NCI-H345 treated with DMSO at 0.1 percent for 48 hours (cell line): ENCODE measurements around the gene VIPR2.

Experiments used
- DNase-seq: peaks from one replicate; lab custom pipeline; 2025; ENCODE audit not compliant: unreplicated experiment; lab: John Stamatoyannopoulos, UW

The VIPR2 gene

DNA sequence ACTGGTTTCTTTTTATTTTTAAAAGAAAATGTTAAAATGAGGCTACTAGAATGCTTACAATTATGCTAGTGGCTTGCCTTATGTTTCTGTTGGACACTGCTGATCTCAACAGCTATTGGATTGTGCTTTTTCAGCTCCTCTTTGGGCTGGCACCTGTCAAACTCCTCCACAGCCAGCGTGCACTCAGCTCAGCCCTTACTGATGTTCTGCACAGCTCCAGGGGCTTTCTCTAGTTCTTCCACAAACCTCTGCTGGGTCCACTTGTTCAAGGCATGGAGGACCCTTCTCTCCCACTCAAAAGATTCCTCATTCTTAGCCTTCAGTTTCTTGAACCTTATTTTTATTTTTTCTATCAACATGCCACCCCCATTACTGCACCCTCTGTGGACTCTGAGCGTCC is 96.0 kb downstream of the VIPR2 start:
- DNase-seq = no peak

GRCh38 chr7:159047536-159047935 is 97.1 kb downstream of the VIPR2 start:
- DNase-seq = no peak

DNA sequence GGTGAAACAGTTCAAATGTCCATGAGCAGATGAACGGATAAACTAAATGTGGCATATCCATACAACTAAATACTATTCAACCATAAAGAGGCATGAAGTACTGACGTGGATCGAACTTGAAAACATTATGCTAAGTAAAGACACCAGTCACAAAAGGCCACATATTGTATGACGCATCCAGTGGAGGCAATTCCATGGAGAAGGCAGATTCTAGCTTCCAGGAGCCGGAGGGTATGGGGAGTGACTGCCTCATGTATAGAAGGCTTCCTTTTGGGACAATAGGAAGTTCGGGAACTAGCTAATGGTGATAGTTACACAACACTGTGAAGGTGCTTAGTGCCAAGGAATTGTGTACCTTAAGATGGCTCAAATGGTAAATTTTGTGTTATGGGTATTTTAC is 98.4 kb downstream of the VIPR2 start:
- no peak for DNase-seq

DNA sequence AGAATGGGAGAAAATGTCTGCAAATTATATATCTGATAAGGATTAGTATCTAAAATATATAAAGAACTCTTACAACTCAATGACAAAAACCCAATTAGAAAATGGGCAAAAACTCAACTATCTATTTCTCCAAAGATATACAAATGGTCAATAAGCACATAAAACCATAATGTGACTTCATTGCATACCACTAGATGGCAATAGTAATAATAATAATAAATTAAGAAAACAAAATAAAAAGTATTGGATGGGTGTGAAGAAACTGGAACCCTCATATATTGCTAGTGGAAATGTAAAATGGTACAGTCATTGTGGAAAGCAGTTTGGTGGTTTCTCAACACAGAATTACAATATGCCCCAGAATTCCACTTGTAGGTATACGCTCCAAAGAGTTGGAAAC is 98.8 kb downstream of the VIPR2 start:
- DNase-seq = no peak

GRCh38 chr7:159042581-159043101 is 102.0 kb downstream of the VIPR2 start:
- DNase-seq = no peak

DNA sequence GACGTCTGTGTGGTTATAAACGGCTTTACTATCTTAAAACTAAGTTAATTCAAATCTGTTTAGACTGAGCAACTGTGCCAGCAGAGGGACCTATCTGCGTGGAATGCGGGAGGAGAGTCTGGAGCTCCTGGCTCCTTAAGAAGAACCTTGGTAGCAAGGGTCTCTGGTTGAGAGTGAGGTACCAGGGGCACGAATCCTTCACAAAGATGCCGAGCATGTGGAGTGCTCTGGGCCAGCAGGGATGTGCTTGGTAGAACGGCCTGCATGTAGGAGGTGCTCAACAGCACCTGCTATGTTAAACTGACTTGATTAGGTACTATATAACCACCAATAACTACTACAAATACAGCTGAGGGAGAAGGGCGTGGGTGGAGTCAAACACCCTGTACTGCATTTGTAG is 102.6 kb downstream of the VIPR2 start:
- no peak for DNase-seq

DNA sequence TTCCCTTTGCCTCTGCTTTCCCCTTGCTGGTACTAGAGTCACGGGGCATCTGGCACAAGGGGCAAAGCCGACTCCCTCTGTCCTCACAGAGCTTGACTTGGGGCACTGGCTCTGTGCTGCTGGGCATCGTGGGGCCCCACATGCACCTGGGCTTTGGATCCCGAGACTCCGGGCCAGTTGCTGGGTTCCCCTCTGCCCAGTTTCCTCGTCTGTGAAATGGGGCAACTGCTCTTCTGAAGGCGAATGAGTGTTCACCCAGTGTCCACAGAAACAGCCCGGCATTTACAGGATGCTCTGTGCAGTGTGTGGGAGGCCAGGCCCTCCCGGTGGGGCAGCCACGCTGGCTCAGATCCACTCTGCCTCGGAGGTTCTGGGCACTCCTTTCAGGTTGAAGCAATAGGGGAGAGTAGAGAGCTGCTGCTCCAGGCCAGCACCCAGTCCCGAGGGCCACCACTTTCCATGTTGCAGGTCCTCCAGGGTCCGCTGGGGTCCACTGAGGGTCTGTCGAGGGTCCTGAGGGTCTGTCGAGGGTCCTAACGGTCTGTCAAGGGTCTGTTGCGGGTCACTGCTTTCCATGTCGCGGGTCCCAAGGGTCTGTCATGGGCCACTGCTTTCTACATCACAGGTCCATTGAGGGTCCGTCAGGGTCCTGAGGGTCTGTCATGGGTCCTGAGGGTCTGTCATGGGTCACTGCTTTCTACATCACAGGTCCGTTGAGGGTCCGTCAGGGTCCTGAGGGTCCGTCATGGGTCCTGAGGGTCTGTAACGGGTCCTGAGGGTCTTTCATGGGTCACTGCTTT is 103.6 kb downstream of the VIPR2 start:
- no peak for DNase-seq

DNA sequence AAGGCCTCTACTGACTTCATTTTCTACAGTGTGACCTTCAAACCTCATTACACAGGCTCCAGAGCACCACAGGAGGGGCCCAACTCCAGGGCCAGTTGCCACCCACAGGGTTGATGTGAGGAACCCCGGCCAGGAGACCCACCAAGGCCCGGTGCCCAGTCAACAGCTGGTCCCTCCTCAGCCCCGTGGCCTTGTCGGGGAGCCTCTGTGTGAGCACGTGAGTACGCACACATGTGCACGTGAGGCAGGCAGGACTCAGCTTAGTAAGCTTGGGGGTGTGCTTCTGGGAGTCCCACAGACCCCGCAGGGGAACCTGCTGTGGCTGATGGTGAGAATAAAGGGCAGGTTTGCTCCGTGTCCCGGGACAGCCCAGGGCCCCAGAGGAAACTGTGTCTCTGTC is 104.5 kb downstream of the VIPR2 start:
- DNase-seq = no peak

DNA sequence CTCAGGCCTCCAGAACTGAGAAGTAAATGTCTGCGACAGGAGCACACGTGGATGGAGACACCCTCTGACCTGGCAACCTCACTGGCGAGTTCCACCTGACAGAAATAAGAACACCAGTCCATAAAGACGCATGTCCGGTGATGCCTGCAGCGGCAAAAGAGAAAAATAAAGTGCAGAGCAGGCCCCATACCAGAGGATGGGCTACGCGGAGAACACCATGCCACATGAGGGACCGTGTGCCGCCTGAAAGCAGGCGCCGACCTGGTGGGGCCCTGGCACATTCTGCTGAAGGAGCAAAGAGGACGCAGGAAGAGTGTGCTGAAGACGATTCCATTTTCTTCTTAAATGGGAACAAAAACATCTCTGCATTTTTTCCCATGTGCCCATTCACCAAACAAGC is 105.0 kb downstream of the VIPR2 start:
- DNase-seq = no peak

DNA sequence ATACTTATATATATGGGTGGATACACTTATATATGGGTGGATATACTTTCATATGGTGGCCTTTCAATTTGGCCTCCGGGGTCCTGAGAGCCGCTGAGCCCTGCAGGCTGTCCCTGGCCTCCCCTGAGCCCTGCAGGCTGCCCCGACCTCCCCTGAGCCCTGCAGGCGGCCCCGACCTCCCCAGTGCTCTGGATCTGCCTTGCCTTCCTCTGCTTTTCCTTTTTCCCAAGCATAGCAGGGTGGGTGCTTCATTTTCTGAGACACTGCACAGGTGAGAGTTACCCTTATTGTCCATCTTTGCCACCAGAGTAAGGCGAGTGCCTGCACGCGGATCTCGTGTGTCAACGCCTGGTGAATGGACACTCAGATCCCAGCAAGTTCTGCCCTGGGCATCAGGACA is 106.6 kb downstream of the VIPR2 start:
- no peak for DNase-seq

DNA sequence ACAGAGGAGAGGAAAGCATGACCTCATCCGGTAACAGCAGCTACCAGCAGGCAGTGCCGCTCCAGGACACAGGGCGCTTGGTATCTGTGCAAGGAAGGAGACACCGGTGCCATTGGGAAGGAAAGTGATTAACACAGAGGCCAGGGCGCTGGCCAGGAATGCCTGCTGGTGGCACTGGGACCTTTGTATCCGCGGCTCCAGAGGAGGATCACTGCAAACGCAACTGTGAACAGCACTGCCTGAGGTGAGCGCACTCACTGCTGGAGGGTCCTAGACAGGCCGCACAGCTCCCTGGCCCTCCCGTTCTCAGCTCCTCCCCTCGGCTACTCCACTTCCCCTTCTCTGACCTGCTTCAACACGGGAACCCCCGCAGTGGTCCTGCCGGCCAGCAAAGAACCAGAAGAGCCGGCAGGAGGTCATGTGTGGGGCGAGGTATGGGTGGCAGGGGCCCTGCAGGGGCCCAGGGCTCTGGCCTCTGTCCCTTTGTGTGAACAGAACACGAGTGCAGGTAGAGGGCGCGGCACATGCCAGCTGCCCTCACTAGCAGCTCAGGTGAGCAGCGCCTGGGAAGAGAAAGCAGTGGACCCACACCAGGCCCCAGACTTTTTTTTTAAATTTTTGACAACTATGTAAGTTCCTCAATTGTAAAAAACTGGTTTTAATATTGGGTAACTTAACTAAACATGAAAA is 107.6 kb downstream of the VIPR2 start:
- no peak for DNase-seq

DNA sequence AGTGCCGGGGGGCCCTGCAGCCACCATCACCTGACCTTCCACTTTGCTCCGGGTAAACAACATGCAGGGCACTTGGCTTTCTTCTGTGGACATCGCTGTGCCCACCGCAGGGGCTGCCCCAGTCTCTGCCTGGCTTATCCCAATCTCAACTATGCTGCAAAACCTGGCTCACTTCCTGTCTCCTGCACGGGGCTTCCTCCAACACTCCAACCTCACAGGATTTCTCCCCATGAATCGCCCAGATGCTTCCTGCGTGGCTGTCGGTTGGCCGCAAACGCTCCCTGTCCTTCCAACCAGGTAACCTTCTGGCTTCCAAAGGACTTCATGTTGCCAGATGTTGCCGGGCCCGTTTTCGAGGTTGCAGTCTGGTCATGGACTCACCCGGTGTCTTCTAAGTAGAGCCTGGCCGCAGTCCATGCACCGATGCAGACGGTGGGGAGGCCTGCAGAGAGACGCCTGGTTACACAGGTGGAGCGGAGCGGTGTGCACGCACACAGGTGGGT is 109.0 kb downstream of the VIPR2 start:
- DNase-seq = no peak

DNA sequence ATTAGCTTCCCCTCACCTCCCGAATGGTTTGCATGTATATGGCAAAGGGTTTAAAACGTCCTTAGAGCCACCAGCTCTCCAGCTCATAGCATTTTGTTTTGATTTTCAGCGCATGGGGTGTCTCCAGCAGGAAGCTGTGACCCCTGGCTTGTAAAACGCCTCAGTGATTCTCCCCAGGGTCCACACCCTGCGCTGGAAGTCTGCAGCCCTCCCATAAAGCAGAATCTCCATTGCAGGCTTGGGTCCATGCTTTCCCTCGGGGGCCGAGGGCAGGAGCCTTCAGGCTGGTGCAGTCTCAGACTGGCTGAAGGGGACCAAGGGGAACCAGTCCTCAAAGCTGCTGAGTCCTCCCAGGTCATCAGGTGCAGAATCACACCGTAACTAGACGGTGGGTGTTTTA is 109.7 kb downstream of the VIPR2 start:
- DNase-seq = no peak

DNA sequence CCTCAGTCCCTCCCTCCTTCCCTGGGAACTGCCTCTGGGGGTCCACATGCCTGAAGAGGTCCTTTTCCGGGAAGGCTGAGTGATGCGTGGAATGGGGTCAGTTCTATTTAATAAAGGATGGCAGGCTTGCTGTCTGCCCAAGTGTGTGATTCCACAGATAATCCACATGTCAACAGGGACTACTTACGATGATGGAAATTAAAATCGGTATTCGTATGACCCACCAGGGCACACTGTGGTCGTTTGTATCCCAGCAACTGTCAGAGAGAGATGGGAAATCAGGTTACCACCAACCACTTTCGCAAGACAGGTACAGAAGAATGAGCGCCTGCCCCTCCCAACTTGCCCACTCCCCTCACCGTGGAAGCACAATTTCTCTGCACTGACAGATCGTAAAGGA is 110.3 kb downstream of the VIPR2 start:
- no peak for DNase-seq

GRCh38 chr7:159033956-159034355 is 110.7 kb downstream of the VIPR2 start:
- no peak for DNase-seq

- DNase-seq = no peak
Observed at GRCh38 chr7:159033473-159033825, 111.2 kb downstream of the VIPR2 start.

DNA sequence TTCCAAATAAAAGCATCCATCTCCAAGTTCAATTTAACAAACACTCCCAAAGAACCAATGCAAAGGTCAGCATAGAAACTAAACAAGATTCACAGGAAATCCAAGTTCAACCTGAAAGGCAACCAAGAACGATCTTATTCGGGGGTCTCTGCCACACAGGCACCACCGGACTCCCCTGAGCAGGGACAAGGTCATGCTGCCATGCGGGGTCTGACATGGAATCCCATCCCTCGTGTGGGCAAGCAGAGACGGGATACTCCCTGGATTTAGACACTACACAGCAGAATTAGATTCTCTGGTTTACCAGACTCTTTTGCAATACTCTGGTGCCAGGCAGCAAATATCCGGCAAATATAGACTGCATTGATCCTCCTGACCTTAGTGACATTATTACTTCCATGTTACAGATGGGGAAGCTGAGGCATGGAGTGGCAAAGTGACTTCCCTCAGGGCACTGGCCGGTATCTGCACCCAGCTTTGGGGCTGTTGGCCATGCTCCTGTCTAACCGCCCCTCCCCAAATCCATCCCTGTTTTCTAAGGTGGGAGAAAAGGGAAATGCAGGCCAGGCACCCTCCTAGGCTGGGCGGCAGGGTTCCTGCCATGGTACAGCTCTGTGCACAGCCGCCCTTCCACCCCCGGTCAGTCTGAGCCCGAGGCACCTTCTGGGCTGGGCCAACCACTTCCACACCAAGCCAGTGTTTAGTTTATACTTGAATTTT is 111.8 kb downstream of the VIPR2 start:
- no peak for DNase-seq

GRCh38 chr7:159032322-159032721 is 112.3 kb downstream of the VIPR2 start:
- DNase-seq = no peak

DNA sequence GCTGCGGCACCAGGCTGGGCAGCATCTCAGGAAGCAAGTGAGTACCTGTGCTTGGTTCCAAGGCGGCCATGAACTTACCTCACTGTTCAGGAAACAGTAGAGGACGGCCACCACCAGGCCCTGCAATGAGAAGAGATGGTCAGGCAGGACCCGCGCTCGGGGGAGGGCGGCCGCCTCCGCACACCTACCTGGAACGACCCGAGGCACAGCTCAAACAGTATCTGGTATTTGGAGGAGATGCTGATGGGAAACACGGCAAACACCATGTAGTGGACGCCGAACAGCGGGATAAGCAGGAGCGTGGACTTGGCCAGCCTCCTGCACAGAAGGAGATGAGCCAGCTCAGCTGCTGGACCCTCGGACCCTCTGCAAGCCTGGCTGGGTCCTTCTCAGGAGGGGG is 112.9 kb downstream of the VIPR2 start:
- no peak for DNase-seq

DNA sequence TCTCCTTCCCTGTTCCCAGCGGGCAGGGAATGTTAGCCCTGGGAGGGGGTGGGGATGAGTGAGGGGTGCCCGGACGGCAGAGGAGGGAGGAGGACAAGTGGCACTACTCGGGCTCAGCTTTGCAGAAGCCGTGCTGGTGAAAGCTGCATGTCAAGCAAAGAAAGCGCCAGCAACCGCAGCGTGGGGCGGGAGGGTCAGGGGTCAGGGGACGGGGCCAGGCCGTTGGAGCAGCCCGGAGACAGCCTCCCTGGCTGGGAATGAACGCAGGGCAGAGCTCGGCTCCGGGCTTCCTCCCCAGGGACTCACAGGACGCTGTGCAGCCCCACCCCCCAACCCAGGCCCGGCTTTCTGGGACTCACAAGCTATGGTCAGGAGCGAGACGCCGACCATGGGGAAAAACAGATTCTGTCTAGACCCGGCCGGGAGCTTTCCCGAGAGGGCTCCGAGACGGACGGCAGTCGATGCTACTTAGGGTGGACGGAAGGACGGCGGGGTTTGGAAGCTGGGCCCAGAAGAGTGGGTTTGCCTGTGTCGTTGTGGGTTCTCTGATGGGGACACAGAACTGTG is 113.4 kb downstream of the VIPR2 start:
- no peak for DNase-seq

DNA sequence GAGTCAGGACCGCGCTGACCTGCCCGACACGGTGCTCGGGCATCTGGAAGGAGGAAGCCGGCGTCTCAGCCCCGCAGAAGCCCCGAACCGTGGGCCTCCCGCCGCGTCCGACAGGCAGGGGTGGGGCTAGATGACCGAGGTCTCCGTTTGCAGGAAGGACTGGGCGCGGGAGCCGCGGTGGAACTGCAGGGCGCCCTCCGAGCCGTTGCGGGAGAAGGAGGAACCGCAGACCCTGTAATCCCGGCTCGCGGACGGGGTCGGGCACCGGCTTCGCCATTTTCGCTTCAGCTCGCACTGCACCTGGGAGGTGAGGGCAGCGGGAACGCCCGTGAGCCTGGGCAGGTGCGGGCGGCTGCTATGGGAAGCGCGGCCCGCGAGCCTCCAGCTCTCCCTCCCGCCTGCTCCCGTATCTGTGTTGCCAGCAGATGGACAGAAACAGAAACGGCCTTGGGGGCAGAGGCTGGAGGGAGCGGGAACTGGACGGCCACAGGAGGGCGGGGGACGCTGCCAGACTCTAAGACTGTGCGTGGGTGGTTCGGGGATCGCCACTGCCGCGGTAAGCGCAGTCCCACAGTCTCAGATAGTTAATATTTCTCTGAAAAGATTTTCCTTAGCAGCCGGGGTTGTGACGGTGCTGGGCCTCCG is 114.1 kb downstream of the VIPR2 start:
- DNase-seq = peak; percentile 52
